H1 (cell line): Measurements from ENCODE around the gene FPR3. TPM values are rescaled to one million over a fixed set of nuclear protein-coding genes. Genes with fewer than 3 reads are reported as not detected.

ENCODE experiments used
- ATF3 ChIP-seq: IDR thresholded peaks from 2 replicates; pipeline ENCODE4 v1.6.1; 2011; ENCODE audit warnings: low read depth, mild to moderate bottlenecking, low read length; ENCODE audit not compliant: insufficient read depth
- SAP30 ChIP-seq: fragments of 300-600 bp; sonication (generic); IDR thresholded peaks from 2 replicates; pipeline ENCODE4 v1.7.1; 2012; ENCODE audit warnings: low read length, moderate library complexity, mild to moderate bottlenecking, inconsistent platforms; ENCODE audit not compliant: insufficient read depth, insufficient replicate concordance
- SP1 ChIP-seq: IDR thresholded peaks from 2 replicates; pipeline ENCODE4 v1.6.1; 2011; ENCODE audit warnings: low read depth, low read length
- YY1 ChIP-seq: IDR thresholded peaks from 2 replicates; pipeline ENCODE4 v1.6.1; 2011; ENCODE audit warnings: low read depth, mild to moderate bottlenecking, low read length
- polyA plus RNA-seq, 7 experiments: library from polyadenylated mRNA; depleted of rRNA in 3 of 7; stranded (reverse) in 5 of 7; unstranded in 2 of 7; fragments of >200 nt in 5 of 7; fragments of 200-250 nt in 2 of 7; gene quantifications; 1 replicate in 5 of 7; 2 replicates in 1 of 7; 4 replicates in 1 of 7; pipeline versions ENCODE4 v1.2.1 to v1.2.3, GENCODE V29; 2011 to 2013; ENCODE audit warnings: missing spikeins in 2 of 7, mixed read lengths in 2 of 7
- total RNA-seq: library from RNA; stranded (reverse); fragmentation: NEBNext Ultra II Directional; extraction: Animal tissue kit (Norgen Biotek cat#: 25700); gene quantifications from 2 replicates; pipeline ENCODE4 v1.2.1, GENCODE V29; 2021

Gene FPR3
- total and polyA plus RNA-seq, 2 of the 8 experiments (the other 6 are each of a cell fraction or from before 2014, with no cell fraction given): not detected

- TF ChIP-seq YY1: peak; percentile 51; the same call in 1 of the 2 replicates
- TF ChIP-seq ATF3: no peak
- TF ChIP-seq SAP30: no peak
- TF ChIP-seq SP1: no peak
Observed at GRCh38 chr19:51777570-51778462, 17.1 kb upstream of the FPR3 start (continued).
